Measurements from ENCODE around the gene GABBR2.

Gene GABBR2

GRCh38 chr9:98341157-98342097, 367.3 kb downstream of the GABBR2 start:
- no peak for TF ChIP-seq ZNF274 (IDR thresholded peaks at IDR 0.05; ENCODE audit: low read depth, low read length)
- H3K4me3 ChIP-seq (ENCODE audit: low read length), result no peak overlapping the region

- no peak for TF ChIP-seq ZNF274 (IDR thresholded peaks at IDR 0.05; ENCODE audit: low read depth, low read length)
- no peak overlapping the region for H3K4me3 ChIP-seq (ENCODE audit: low read length)
Measured at GRCh38 chr9:98339987-98340800, 368.5 kb downstream of the GABBR2 start.

- no peak overlapping the region for H3K4me3 ChIP-seq (ENCODE audit: low read length)
- no peak for TF ChIP-seq ZNF274 (IDR thresholded peaks at IDR 0.05; ENCODE audit: low read depth, low read length)
Measured at GRCh38 chr9:98335661-98336060, 373.1 kb downstream of the GABBR2 start.

GRCh38 chr9:98334796-98335195, 373.9 kb downstream of the GABBR2 start:
- no peak overlapping the region for H3K4me3 ChIP-seq (ENCODE audit: low read length)
- TF ChIP-seq ZNF274 (IDR thresholded peaks at IDR 0.05; ENCODE audit: low read depth, low read length), result no peak

GRCh38 chr9:98333703-98334582, 374.8 kb downstream of the GABBR2 start:
- no peak for TF ChIP-seq ZNF274 (IDR thresholded peaks at IDR 0.05; ENCODE audit: low read depth, low read length)
- H3K4me3 ChIP-seq (ENCODE audit: low read length), result no peak overlapping the region

- no peak for TF ChIP-seq ZNF274 (IDR thresholded peaks at IDR 0.05; ENCODE audit: low read depth, low read length)
Measured at GRCh38 chr9:98332405-98332831, 376.3 kb downstream of the GABBR2 start.

GRCh38 chr9:98331536-98332259, 377.0 kb downstream of the GABBR2 start:
- TF ChIP-seq ZNF274 (IDR thresholded peaks at IDR 0.05; ENCODE audit: low read depth, low read length), result no peak

More at GRCh38 chr9:98332405-98332831, 376.3 kb downstream of the GABBR2 start:
- no peak overlapping the region for H3K4me3 ChIP-seq (ENCODE audit: low read length)

GRCh38 chr9:98330831-98331230, 377.9 kb downstream of the GABBR2 start:
- no peak for TF ChIP-seq ZNF274 (IDR thresholded peaks at IDR 0.05; ENCODE audit: low read depth, low read length)
- no peak overlapping the region for H3K4me3 ChIP-seq (ENCODE audit: low read length)

More at GRCh38 chr9:98331536-98332259, 377.0 kb downstream of the GABBR2 start:
- H3K4me3 ChIP-seq (ENCODE audit: low read length), result no peak overlapping the region

GRCh38 chr9:98329904-98330303, 378.8 kb downstream of the GABBR2 start:
- H3K4me3 ChIP-seq (ENCODE audit: low read length), result no peak overlapping the region
- TF ChIP-seq ZNF274 (IDR thresholded peaks at IDR 0.05; ENCODE audit: low read depth, low read length), result no peak

- TF ChIP-seq ZNF274 (IDR thresholded peaks at IDR 0.05; ENCODE audit: low read depth, low read length), result no peak
- no peak overlapping the region for H3K4me3 ChIP-seq (ENCODE audit: low read length)
Measured at GRCh38 chr9:98329281-98329680, 379.5 kb downstream of the GABBR2 start.

- no peak for TF ChIP-seq ZNF274 (IDR thresholded peaks at IDR 0.05; ENCODE audit: low read depth, low read length)
- no peak overlapping the region for H3K4me3 ChIP-seq (ENCODE audit: low read length)
Measured at GRCh38 chr9:98328770-98329169, 380.0 kb downstream of the GABBR2 start.

GRCh38 chr9:98328141-98328540, 380.6 kb downstream of the GABBR2 start:
- no peak overlapping the region for H3K4me3 ChIP-seq (ENCODE audit: low read length)
- no peak for TF ChIP-seq ZNF274 (IDR thresholded peaks at IDR 0.05; ENCODE audit: low read depth, low read length)

- no peak for TF ChIP-seq ZNF274 (IDR thresholded peaks at IDR 0.05; ENCODE audit: low read depth, low read length)
- no peak overlapping the region for H3K4me3 ChIP-seq (ENCODE audit: low read length)
Measured at GRCh38 chr9:98327249-98327561, 381.5 kb downstream of the GABBR2 start.
